GM21360 (cell line): ENCODE results near the gene GSN.

Experiments used
- ATAC-seq: cut with Tn5 transposase; IDR thresholded peaks from one replicate; pipeline ENCODE4 v1.9.1; 2021; ENCODE audit warnings: mild to moderate bottlenecking, moderate library complexity; ENCODE audit not compliant: unreplicated experiment

The GSN gene

GRCh38 chr9:121368745-121369144 is 100.8 kb downstream of the GSN start:
- no peak for ATAC-seq

DNA sequence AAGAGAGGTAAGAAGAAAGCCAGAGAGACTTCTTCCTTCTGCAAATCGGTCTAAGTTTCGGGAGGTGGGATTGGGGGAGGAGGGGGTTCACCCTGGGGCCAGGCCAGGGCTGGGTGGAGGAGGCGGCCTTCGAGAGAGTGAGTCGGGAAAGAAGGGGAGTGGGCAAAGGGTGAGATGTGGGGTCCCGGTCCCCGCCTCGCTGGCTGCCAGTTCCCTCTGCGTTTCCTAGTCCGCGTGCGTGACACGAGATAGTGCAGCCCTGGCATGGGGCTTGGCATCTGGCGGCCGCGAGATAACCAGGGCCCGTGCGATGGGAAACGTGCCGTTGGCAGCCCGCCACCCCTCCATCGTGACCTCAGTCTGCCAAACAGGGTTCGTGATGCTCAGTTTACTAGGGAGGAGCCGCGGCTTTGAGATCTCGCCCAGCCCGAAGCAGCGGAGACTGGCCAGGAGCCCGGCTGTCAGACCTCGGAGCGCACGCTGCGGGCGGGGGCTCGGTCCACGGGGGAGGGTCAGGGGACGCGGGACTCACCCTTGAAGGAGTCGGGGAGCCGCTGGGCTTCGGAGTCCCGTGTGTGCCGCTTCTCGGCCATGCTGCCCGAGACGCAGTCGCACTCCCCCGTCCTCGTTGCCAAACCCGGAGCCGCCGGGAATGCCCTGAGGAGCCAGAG is 101.8 kb downstream of the GSN start, which contains the start of gene STOM:
Gene STOM, minus strand, starts transcription at position 656 of the 671 bp plus-strand sequence. Its CDS starts 63 bp downstream, at position 593.
- peak; percentile 47 for ATAC-seq

- no peak for ATAC-seq
These were observed 103.6 kb downstream of the GSN start for GRCh38 chr9:121371495-121372061.

- ATAC-seq, result no peak
These were observed 104.5 kb downstream of the GSN start for GRCh38 chr9:121372239-121373010.

- ATAC-seq, result no peak
These were observed 105.2 kb downstream of the GSN start for GRCh38 chr9:121373011-121373729.

GRCh38 chr9:121376214-121376830 is 108.4 kb downstream of the GSN start:
- no peak for ATAC-seq

DNA sequence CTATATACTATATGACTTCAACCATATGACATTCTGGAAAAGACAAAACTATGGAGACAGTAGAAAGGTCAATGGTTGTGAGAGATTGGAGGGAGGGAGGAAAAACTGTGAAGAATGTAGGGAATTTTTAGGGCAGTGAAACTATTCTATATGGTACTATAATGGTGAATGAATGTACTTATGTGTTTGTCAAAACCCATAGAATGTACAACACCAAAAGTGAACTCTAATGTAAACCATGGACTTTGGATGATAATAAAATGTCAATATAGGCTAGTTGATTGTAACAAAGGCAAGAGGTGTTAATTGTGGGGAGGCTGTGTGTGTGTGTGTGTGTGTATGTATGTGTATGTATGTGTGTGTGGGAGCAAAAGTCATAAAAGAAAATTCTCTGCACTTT is 112.9 kb downstream of the GSN start:
- no peak for ATAC-seq
